B cell (primary cell): ENCODE measurements around the gene BCL2. TPM values are rescaled to one million over a fixed set of nuclear protein-coding genes. Genes with fewer than 3 reads are reported as not detected.

ENCODE experiments used
- ATAC-seq: fragments of 200-7000 bp; cut with Tn5 transposase; one replicate; pipeline ENCODE4 v1.10.0; 2021; ENCODE audit warnings: low read depth, mild to moderate bottlenecking, moderate number of reproducible peaks, moderate library complexity
- CTCF ChIA-PET: fragments of 350-600 bp; sonication (Branson Sonifier 250); formaldehyde crosslinking; loops from one replicate; lab custom pipeline; 2021; ENCODE audit warnings: antibody characterized with exemption, inconsistent platforms; lab: Charles Lee
- POLR2A ChIA-PET: fragments of 350-600 bp; sonication (Branson Sonifier 250); formaldehyde crosslinking; loops from one replicate; lab custom pipeline; 2021; ENCODE audit warnings: antibody characterized with exemption; lab: Charles Lee
- DNase-seq: peaks from one replicate; pipeline ENCODE4 v3.0.0; 2013
- H2AFZ ChIP-seq: 2 replicates; pipeline ENCODE4 v1.6.1; 2012; ENCODE audit warnings: mild to moderate bottlenecking, low read depth, low read length; ENCODE audit not compliant: insufficient read depth, poor library complexity, severe bottlenecking
- H3K27ac ChIP-seq, 2 donors: 1 replicate in 1 of 2; 2 replicates in 1 of 2; pipeline ENCODE4 v1.5.1; 2012 to 2013; ENCODE audit warnings: low read length in 2 of 2, mild to moderate bottlenecking in 2 of 2, moderate library complexity in 1 of 2
- H3K27me3 ChIP-seq, 4 experiments: fragments of 200-600 bp in 1 of 4; sonication (generic) in 1 of 4; replicated peaks in 1 of 4; 1 replicate in 2 of 4; 2 replicates in 2 of 4; pipeline versions ENCODE4 v1.6.1 to v1.7.0; 2013 to 2016; ENCODE audit warnings: low read length in 3 of 4, mild to moderate bottlenecking in 2 of 4, mixed read lengths in 1 of 4, moderate library complexity in 1 of 4; ENCODE audit not compliant: insufficient read depth in 4 of 4, control insufficient read depth in 3 of 4; ENCODE audit errors: control extremely low read depth in 1 of 4
- H3K36me3 ChIP-seq, 2 experiments: replicated peaks in 1 of 2; 1 replicate in 1 of 2; 2 replicates in 1 of 2; pipeline versions ENCODE4 v1.6.1 to v1.7.1; 2013; ENCODE audit warnings: low read length in 1 of 2; ENCODE audit not compliant: insufficient read depth in 2 of 2, control insufficient read depth in 1 of 2; ENCODE audit errors: control extremely low read depth in 1 of 2, extremely low read depth in 1 of 2
- H3K4me1 ChIP-seq, 2 donors: fragments of 200-600 bp in 1 of 2; sonication (generic) in 1 of 2; 1 replicate in 1 of 2; 2 replicates in 1 of 2; pipeline versions ENCODE4 v1.5.1 to v1.6.1; 2013 to 2017; ENCODE audit warnings: low read length in 2 of 2; ENCODE audit not compliant: control insufficient read depth in 2 of 2, insufficient read depth in 2 of 2
- H3K4me2 ChIP-seq: replicated peaks from 2 replicates; pipeline ENCODE3; 2012; ENCODE audit warnings: mild to moderate bottlenecking, low read depth, low read length; ENCODE audit not compliant: poor library complexity, severe bottlenecking
- H3K4me3 ChIP-seq, 5 experiments: fragments of 200-600 bp in 1 of 5; sonication (generic) in 1 of 5; 1 replicate in 3 of 5; 2 replicates in 2 of 5; pipeline versions ENCODE4 v1.5.1 to v1.7.0; 2011 to 2016; ENCODE audit warnings: low read length in 4 of 5, mild to moderate bottlenecking in 4 of 5, low read depth in 2 of 5, control low read depth in 1 of 5, moderate library complexity in 1 of 5; ENCODE audit not compliant: insufficient read depth in 1 of 5; ENCODE audit errors: control extremely low read depth in 1 of 5, extremely low read depth in 1 of 5
- H3K79me2 ChIP-seq: fragments of 200-600 bp; sonication (generic); one replicate; pipeline ENCODE4 v1.6.0; 2016; ENCODE audit warnings: low read length; ENCODE audit not compliant: control insufficient read depth, insufficient read depth
- H3K9ac ChIP-seq: fragments of 200-600 bp; sonication (generic); 2 replicates; pipeline ENCODE4 v1.6.1; 2017; ENCODE audit warnings: mild to moderate bottlenecking, low read length, moderate library complexity
- H3K9me3 ChIP-seq, 3 donors: one replicate each; pipeline versions ENCODE4 v1.6.1 to v1.7.1; 2013; ENCODE audit warnings: low read length in 2 of 3; ENCODE audit not compliant: control insufficient read depth in 2 of 3, insufficient read depth in 1 of 3; ENCODE audit errors: control extremely low read depth in 1 of 3
- H4K20me1 ChIP-seq: 2 replicates; pipeline ENCODE4 v1.6.0; 2012; ENCODE audit warnings: mild to moderate bottlenecking, low read length; ENCODE audit not compliant: insufficient read depth, control insufficient read depth, poor library complexity, severe bottlenecking
- H3K27ac Mint-ChIP-seq: one replicate; pipeline ENCODE4 v1.8.0; 2021; ENCODE audit warnings: mixed read lengths
- H3K27me3 Mint-ChIP-seq: one replicate; pipeline ENCODE4 v1.8.0; 2021; ENCODE audit warnings: mixed read lengths
- H3K4me1 Mint-ChIP-seq: one replicate; pipeline ENCODE4 v1.8.0; 2021; ENCODE audit warnings: mixed read lengths
- H3K4me3 Mint-ChIP-seq: one replicate; pipeline ENCODE4 v1.8.0; 2021; ENCODE audit warnings: mixed read lengths
- H3K9me3 Mint-ChIP-seq: one replicate; pipeline ENCODE4 v1.8.0; 2022; ENCODE audit warnings: mixed read lengths; ENCODE audit not compliant: insufficient read depth
- CTCF ChIP-seq: fragments of 200-600 bp; IDR thresholded peaks from one replicate; pipeline ENCODE4 v1.8.0; 2022; ENCODE audit warnings: antibody characterized with exemption, mild to moderate bottlenecking
- EZH2 ChIP-seq: IDR thresholded peaks from 2 replicates; pipeline ENCODE4 v1.6.1; 2012; ENCODE audit warnings: borderline replicate concordance, low read depth, mild to moderate bottlenecking, moderate library complexity, low read length; ENCODE audit not compliant: insufficient read depth, poor library complexity, severe bottlenecking
- WGBS: methylation state at CpG from one replicate; pipeline ENCODE4 v1.1.5; 2013; ENCODE audit warnings: missing lambda C conversion rate; ENCODE audit not compliant: insufficient coverage; 5-methylcytosine and 5-hydroxymethylcytosine counted together
- intact Hi-C: fragments of 100-400 bp; cut with micrococcal nuclease; formaldehyde crosslinking; loops from one replicate; pipeline ENCODE4 v1.10.0; 2022
- polyA plus RNA-seq: library from polyadenylated mRNA; depleted of rRNA; stranded (reverse); fragments of >200 nt; gene quantifications from 2 replicates; pipeline ENCODE4 v1.2.3, GENCODE V29; 2012
- total RNA-seq, 2 donors: library from RNA; stranded (reverse); fragments of 120-200 nt in 1 of 2; gene quantifications; 1 replicate in 1 of 2; 2 replicates in 1 of 2; pipeline versions ENCODE4 v1.2.3 to v1.2.4, GENCODE V29; 2013 to 2022

Gene BCL2
- total and polyA plus RNA-seq, 2 donors (not counting 1 experiment from before 2014, with no cell fraction given) = 27.6 to 144 TPM

DNA sequence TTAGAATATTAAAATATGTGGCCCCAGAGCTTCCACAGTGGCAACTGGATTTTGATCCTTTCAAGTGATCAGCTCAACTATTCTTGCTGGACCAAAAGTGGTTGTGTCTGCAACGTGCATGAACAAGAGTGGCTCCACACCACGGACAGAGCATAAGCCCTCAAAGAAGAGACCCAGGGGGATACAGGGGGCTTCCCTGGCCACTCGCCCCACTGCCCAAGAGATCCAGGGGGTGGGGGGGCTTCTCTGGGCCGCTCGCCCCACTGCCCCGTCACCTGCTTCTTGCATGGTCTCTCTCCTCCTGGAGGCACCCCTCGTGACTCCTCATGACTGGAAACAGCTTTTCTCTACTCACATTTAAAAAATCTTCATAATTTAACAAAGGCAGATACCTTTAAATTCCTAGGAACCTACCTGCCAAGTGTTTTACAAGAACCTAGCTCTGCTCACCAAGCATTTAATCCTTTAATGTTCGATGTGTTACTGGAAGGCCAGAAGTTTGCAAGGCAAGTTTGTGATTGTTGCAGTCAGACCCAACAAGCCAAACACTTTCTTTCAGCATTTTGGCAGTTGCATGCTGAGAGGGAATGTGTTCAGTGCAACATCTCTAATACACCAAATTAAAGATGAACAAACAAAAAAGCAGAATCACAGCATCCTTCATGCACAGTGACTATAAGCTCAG lies 174.3 kb downstream of the BCL2 start:
- H3K9me3 Mint-ChIP-seq = no peaks in the 10 kb centered on the region
- no peaks in the 10 kb centered on the region for H3K9me3 ChIP-seq
- DNase-seq = no peak
- no peak for ATAC-seq
- H3K27ac ChIP-seq = no peak overlapping the region
- H3K4me3 Mint-ChIP-seq = no peak overlapping the region
- H3K27ac Mint-ChIP-seq = no peak overlapping the region
- H3K27me3 ChIP-seq = no peaks in the 10 kb centered on the region
- H3K4me3 ChIP-seq = no peak overlapping the region
- CTCF ChIA-PET = interaction anchor here (7.7 to 13.5 kb wide), 2 partner anchors 9 to 173 kb away, joined by 93 to 160 read pairs; partner anchors contain the start of gene BCL2
- H3K36me3 ChIP-seq = peaks cover 0 to 10% of the 10 kb centered on the region in 2 experiments
- no peak overlapping the region for H2AFZ ChIP-seq
- no peak overlapping the region for H3K4me2 ChIP-seq
- no peaks in the 10 kb centered on the region for H3K27me3 Mint-ChIP-seq
- intact Hi-C loops = no loop called here
- H3K4me1 ChIP-seq = peaks cover 38 to 42% of the 10 kb centered on the region in 2 donors
- TF ChIP-seq EZH2 (no peak), CTCF (no peak)
- POLR2A ChIA-PET = no interaction called here
- H3K79me2 ChIP-seq = peaks cover 96% of the 10 kb centered on the region
- 72% methylated on average over 6 of the region's 8 CpGs for WGBS
- no peak overlapping the region for H3K9ac ChIP-seq
- H4K20me1 ChIP-seq = peaks cover 15% of the 10 kb centered on the region
- peaks cover 66% of the 10 kb centered on the region for H3K4me1 Mint-ChIP-seq

GRCh38 chr18:63144748-63145147 lies 174.8 kb downstream of the BCL2 start:
- Histone ChIP-seq H3K4me3 (no peak overlapping the region), H3K9me3 (peaks cover 0 to 2% (median 0%) of the 10 kb centered on the region in 3 donors), H3K4me1 (peaks cover 44 to 47% of the 10 kb centered on the region in 2 donors), H3K4me2 (no peak overlapping the region), H2AFZ (no peak overlapping the region), H3K79me2 (peaks cover 96% of the 10 kb centered on the region), H4K20me1 (peaks cover 15% of the 10 kb centered on the region), H3K27ac (no peak overlapping the region), H3K9ac (no peak overlapping the region), H3K36me3 (peaks cover 0 to 10% of the 10 kb centered on the region in 2 experiments), H3K27me3 (no peaks in the 10 kb centered on the region)
- Mint-ChIP-seq H3K27ac (peak overlapping the region; percentile 60), H3K27me3 (no peaks in the 10 kb centered on the region), H3K9me3 (no peaks in the 10 kb centered on the region), H3K4me3 (no peak overlapping the region), H3K4me1 (peaks cover 70% of the 10 kb centered on the region)
- CTCF ChIA-PET = interaction anchor here (2.2 to 13.5 kb wide), 3 partner anchors 10 to 174 kb away, joined by 6 to 160 read pairs (median 93); partner anchors contain the start of gene BCL2
- intact Hi-C loops = no loop called here
- DNase-seq = no peak
- POLR2A ChIA-PET = no interaction called here
- no peak for ATAC-seq
- 97% methylated on average over 3 of the region's 10 CpGs for WGBS
- TF ChIP-seq EZH2 = no peak
- TF ChIP-seq CTCF = no peak
